PFSK-1 (cell line): Measurements from ENCODE around the gene ZNF665.

Source experiments
- POLR2AphosphoS5 ChIP-seq: IDR thresholded peaks from 2 replicates; pipeline ENCODE4 v1.6.1; 2012; ENCODE audit warnings: low read depth, mild to moderate bottlenecking, control low read depth, low read length, moderate library complexity
- SIN3A ChIP-seq: IDR thresholded peaks from 2 replicates; pipeline ENCODE4 v1.6.1; 2012; ENCODE audit warnings: mild to moderate bottlenecking, low read length, moderate library complexity, borderline replicate concordance; ENCODE audit not compliant: insufficient read depth
- TAF1 ChIP-seq: IDR thresholded peaks from 2 replicates; pipeline ENCODE4 v1.6.1; 2012; ENCODE audit warnings: low read length, control low read depth, borderline replicate concordance; ENCODE audit not compliant: insufficient read depth
- TF ChIP-seq, protein P1 (sequence below), 2 experiments: IDR thresholded peaks; 2 replicates each; pipeline versions ENCODE4 v1.6.1 to v1.8.0; 2011 to 2012; ENCODE audit warnings: low read depth in 2 of 2, low read length in 2 of 2, control low read depth in 1 of 2, inconsistent platforms in 1 of 2, mild to moderate bottlenecking in 1 of 2, moderate library complexity in 1 of 2; ENCODE audit not compliant: insufficient read depth in 1 of 2

DNA sequence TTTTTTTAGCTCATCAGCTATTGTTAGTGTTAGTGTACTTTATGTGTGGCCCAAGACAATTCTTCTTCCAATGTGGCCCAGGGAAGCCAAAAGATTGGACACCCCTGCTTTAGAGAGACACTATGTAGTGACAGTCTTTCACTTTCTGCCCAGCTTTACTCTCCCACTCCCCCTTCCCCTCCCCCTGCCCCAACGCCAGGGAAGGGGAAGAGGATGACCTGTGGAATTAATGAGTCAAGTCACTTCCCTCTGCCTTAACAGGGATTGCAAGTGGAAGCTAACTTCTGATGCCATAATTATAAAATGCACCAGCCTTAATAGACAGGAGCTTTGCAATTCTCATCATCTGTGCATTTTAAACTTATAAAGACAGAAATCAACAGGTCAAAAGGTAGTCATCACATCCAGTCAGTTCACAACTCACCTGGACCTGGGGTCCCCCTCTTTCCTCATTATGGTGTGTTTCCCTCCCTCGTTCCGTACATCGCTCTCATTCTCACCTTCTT, 62.0 kb downstream of the ZNF665 start:
- TF ChIP-seq TAF1 (no peak), POLR2AphosphoS5 (no peak), SIN3A (no peak)
- TF ChIP-seq, protein P1, sequence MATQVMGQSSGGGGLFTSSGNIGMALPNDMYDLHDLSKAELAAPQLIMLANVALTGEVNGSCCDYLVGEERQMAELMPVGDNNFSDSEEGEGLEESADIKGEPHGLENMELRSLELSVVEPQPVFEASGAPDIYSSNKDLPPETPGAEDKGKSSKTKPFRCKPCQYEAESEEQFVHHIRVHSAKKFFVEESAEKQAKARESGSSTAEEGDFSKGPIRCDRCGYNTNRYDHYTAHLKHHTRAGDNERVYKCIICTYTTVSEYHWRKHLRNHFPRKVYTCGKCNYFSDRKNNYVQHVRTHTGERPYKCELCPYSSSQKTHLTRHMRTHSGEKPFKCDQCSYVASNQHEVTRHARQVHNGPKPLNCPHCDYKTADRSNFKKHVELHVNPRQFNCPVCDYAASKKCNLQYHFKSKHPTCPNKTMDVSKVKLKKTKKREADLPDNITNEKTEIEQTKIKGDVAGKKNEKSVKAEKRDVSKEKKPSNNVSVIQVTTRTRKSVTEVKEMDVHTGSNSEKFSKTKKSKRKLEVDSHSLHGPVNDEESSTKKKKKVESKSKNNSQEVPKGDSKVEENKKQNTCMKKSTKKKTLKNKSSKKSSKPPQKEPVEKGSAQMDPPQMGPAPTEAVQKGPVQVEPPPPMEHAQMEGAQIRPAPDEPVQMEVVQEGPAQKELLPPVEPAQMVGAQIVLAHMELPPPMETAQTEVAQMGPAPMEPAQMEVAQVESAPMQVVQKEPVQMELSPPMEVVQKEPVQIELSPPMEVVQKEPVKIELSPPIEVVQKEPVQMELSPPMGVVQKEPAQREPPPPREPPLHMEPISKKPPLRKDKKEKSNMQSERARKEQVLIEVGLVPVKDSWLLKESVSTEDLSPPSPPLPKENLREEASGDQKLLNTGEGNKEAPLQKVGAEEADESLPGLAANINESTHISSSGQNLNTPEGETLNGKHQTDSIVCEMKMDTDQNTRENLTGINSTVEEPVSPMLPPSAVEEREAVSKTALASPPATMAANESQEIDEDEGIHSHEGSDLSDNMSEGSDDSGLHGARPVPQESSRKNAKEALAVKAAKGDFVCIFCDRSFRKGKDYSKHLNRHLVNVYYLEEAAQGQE (IDR thresholded peaks at IDR 0.05; ENCODE audit: insufficient read depth in 1 of 2, low read depth in 2 of 2, low read length in 2 of 2), result no peak
